ENCODE measurements around the gene CCN6. TPM values are rescaled to one million over a fixed set of nuclear protein-coding genes. Genes with fewer than 3 reads are reported as not detected.

Gene CCN6
- total RNA-seq, 4 donors from 2014 or later, result not detected

- Histone ChIP-seq H3K4me3 (no peak overlapping the region), H3K9me3 (no peaks in the 10 kb centered on the region)
Measured at GRCh38 chr6:112085286-112086065, 31.6 kb downstream of the CCN6 start.

DNA sequence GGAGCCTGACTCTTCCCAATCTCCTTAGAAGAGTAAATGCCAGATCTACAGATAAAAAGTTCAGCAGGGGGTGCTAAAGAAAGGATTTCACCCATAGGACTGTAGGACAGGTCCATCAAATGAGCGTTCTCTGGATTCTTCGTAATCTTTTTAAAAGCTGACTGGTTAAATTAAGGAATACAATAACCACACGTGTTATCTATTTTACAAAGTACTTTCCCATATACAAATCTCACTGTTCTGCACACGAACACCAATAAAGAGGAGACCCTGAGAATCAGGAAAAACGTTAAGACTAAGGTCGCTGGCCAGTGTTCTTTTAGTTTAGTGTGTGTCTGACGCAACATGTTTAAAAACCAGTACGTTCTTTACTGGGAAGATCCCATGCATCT lies 32.8 kb downstream of the CCN6 start:
- no peaks in the 10 kb centered on the region for H3K9me3 ChIP-seq
- TF ChIP-seq POLR2A (IDR thresholded peaks at IDR 0.05), result no peak
- peak in 3 of 4 experiments; percentile 18 to 28 (median 27) for TF ChIP-seq CTCF (IDR thresholded peaks at IDR 0.05)
- no peaks in the 10 kb centered on the region for H3K36me3 ChIP-seq
- peak overlapping the region; percentile 86 for H3K27ac ChIP-seq
- intact Hi-C loops (cut with DNase I; ENCODE audit: low total_unique reads), result no loop called here
- H3K4me1 ChIP-seq, result no peaks in the 10 kb centered on the region
- no peaks in the 10 kb centered on the region for H3K27me3 ChIP-seq
- peak overlapping the region; percentile 74 to 76 for H3K4me3 ChIP-seq
- no peak for DNase-seq

More at GRCh38 chr6:112085286-112086065, 31.6 kb downstream of the CCN6 start:
- intact Hi-C loops (cut with DNase I; ENCODE audit: low total_unique reads), result no loop called here
- H3K27ac ChIP-seq, result no peak overlapping the region
- H3K4me1 ChIP-seq, result peaks cover 0 to 2% of the 10 kb centered on the region in 2 donors
- no peak for DNase-seq
- H3K36me3 ChIP-seq, result no peaks in the 10 kb centered on the region
- TF ChIP-seq POLR2A (IDR thresholded peaks at IDR 0.05) (no peak), CTCF (IDR thresholded peaks at IDR 0.05) (no peak)
- H3K27me3 ChIP-seq, result no peaks in the 10 kb centered on the region

DNA sequence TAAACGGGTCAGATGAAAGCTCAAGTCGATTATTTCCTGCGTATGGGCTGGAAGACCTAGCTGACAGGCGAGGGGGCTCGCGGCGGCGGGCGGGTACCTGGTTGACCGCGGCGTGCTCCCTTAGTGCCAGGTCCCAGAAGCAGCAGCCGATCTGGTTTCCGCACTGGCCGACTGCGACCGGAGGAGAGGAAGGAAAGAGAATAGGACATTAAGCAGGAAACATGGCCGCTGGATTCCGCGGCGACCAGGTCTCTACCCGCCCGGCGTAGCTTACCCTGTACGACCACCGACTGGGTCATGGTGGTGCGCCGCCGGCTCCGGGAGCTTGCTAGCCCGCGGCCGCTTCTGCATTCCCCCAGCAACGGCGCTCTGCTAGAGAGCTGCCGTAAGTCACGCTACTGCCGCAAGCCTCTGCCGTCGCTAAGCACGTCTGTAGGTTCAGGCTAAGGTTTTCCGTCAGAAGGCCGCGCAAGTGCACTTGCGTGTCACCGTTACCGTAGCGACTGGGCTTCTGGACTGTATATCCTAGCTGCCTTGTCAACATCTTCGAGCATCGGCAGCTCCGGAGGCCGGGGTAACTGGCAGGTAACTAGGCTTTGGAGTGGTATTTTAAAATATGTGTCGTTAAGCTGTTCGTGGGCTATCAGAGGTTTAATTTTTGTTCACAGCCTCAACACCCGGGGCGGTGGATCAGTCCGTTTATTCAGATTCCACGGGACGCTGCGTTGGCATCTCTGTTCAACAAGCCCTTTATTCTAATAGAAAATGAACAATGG lies 33.4 kb downstream of the CCN6 start, which contains the start of the genes FAM229B and TUBE1:
Gene FAM229B, plus strand, starts transcription at position 456 of the 776 bp plus-strand sequence. CDS start 11,693 bp downstream, outside the sequence.
Gene TUBE1, minus strand, starts transcription at position 347 of the 776 bp plus-strand sequence. Its CDS starts 48 bp downstream, at position 299.
- peak; percentile 90 to 94 for DNase-seq
- TF ChIP-seq POLR2A (IDR thresholded peaks at IDR 0.05) (peak; percentile 55 to 89), CTCF (IDR thresholded peaks at IDR 0.05) (peak in 3 of 4 experiments; percentile 4 to 16 (median 10))
- Histone ChIP-seq H3K27ac (peak within 1 kb of the TSS; percentile 86), H3K4me1 (no peaks in the 10 kb centered on the region), H3K27me3 (no peaks in the 10 kb centered on the region), H3K36me3 (no peaks in the 10 kb centered on the region), H3K9me3 (no peaks in the 10 kb centered on the region), H3K4me3 (peak within 1 kb of the TSS; percentile 74 to 76)
- intact Hi-C loops (cut with DNase I; ENCODE audit: low total_unique reads), result no loop called here

- TF ChIP-seq POLR2A (IDR thresholded peaks at IDR 0.05) (no peak), CTCF (IDR thresholded peaks at IDR 0.05) (no peak)
- no peaks in the 10 kb centered on the region for H3K36me3 ChIP-seq
- intact Hi-C loops (cut with DNase I; ENCODE audit: low total_unique reads), result no loop called here
- no peak for DNase-seq
- H3K4me1 ChIP-seq, result no peaks in the 10 kb centered on the region
- peak overlapping the region; percentile 74 to 76 for H3K4me3 ChIP-seq
- H3K27ac ChIP-seq, result peak overlapping the region; percentile 86
- H3K27me3 ChIP-seq, result no peaks in the 10 kb centered on the region
- no peaks in the 10 kb centered on the region for H3K9me3 ChIP-seq
Measured at GRCh38 chr6:112087916-112088315, 34.0 kb downstream of the CCN6 start.
